Keratinocyte (primary cell): Measurements from ENCODE around the gene ATP8A2. TPM values are rescaled to one million over a fixed set of nuclear protein-coding genes. Genes with fewer than 3 reads are reported as not detected.

Source experiments
- DNase-seq: peaks from one replicate; pipeline ENCODE4 v3.0.0-alpha.2; 2011; ENCODE audit warnings: low read depth, missing footprints, low spot score
- FAIRE-seq: peaks from 2 replicates; lab custom pipeline; 2011; peaks lifted over from hg19 to GRCh38; lab: Jason Lieb, UNC
- H2AFZ ChIP-seq: 2 replicates; pipeline ENCODE4 v1.6.0; 2012; ENCODE audit warnings: low read length, control low read depth, inconsistent platforms; ENCODE audit not compliant: control insufficient read depth
- H3K27ac ChIP-seq: 2 replicates; pipeline ENCODE4 v1.5.1; 2011; ENCODE audit warnings: low read length; ENCODE audit not compliant: control insufficient read depth, insufficient read depth
- H3K27me3 ChIP-seq: 3 replicates; pipeline ENCODE4 v1.6.0; 2011; ENCODE audit warnings: low read length; ENCODE audit not compliant: control insufficient read depth, insufficient read depth; ENCODE audit errors: extremely low read depth
- H3K36me3 ChIP-seq, 2 experiments: 2 replicates in 1 of 2; 3 replicates in 1 of 2; pipeline ENCODE4 v1.5.1; 2011; ENCODE audit warnings: low read length in 2 of 2, mild to moderate bottlenecking in 1 of 2; ENCODE audit not compliant: control insufficient read depth in 2 of 2, insufficient read depth in 2 of 2; ENCODE audit errors: extremely low read depth in 1 of 2
- H3K4me1 ChIP-seq: 3 replicates; pipeline ENCODE4 v1.5.1; 2011; ENCODE audit warnings: low read length; ENCODE audit not compliant: control insufficient read depth, insufficient read depth; ENCODE audit errors: extremely low read depth
- H3K4me2 ChIP-seq: 3 replicates; pipeline ENCODE4 v1.6.0; 2011; ENCODE audit warnings: low read depth, low read length; ENCODE audit not compliant: control insufficient read depth, insufficient read depth; ENCODE audit errors: extremely low read depth
- H3K4me3 ChIP-seq, 3 experiments: fragments of 200-600 bp in 1 of 3; sonication (generic) in 1 of 3; 2 replicates in 2 of 3; 3 replicates in 1 of 3; pipeline ENCODE4 v1.5.1; 2011 to 2016; ENCODE audit warnings: low read length in 3 of 3, mild to moderate bottlenecking in 3 of 3, control low read depth in 2 of 3, inconsistent platforms in 1 of 3, low read depth in 1 of 3, mixed read lengths in 1 of 3, mixed run types in 1 of 3, moderate library complexity in 1 of 3; ENCODE audit not compliant: control insufficient read depth in 2 of 3, insufficient read depth in 2 of 3; ENCODE audit errors: extremely low read depth in 1 of 3
- H3K79me2 ChIP-seq: 2 replicates; pipeline ENCODE4 v1.6.0; 2012; ENCODE audit warnings: low read length; ENCODE audit not compliant: control insufficient read depth, insufficient read depth
- H3K9ac ChIP-seq: 3 replicates; pipeline ENCODE4 v1.6.0; 2011; ENCODE audit warnings: low read length; ENCODE audit not compliant: control insufficient read depth, insufficient read depth; ENCODE audit errors: extremely low read depth
- H3K9me1 ChIP-seq: 3 replicates; pipeline ENCODE4 v1.6.0; 2011; ENCODE audit warnings: low read length; ENCODE audit not compliant: control insufficient read depth, insufficient read depth; ENCODE audit errors: extremely low read depth
- H3K9me3 ChIP-seq: 2 replicates; pipeline ENCODE4 v1.5.1; 2012; ENCODE audit warnings: low read depth, low read length; ENCODE audit not compliant: control insufficient read depth
- H4K20me1 ChIP-seq: 3 replicates; pipeline ENCODE4 v1.6.0; 2011; ENCODE audit warnings: low read length; ENCODE audit not compliant: control insufficient read depth, insufficient read depth; ENCODE audit errors: extremely low read depth
- EZH2 ChIP-seq: IDR thresholded peaks from one replicate; pipeline ENCODE4 v1.6.1; 2012; ENCODE audit warnings: inconsistent platforms, mild to moderate bottlenecking, low read length, moderate library complexity
- dilution Hi-C: fragments of 300-500 bp; cut with MboI; formaldehyde crosslinking; loops from one replicate; pipeline ENCODE4 v1.7.0; 2020; ENCODE audit warnings: low sequenced_read_pairs; ENCODE audit not compliant: extremely low pct_ligation_motif_present
- polyA plus RNA-seq, 5 experiments: library from polyadenylated mRNA; depleted of rRNA in 3 of 5; stranded (reverse) in 3 of 5; stranded (forward) in 1 of 5; unstranded in 1 of 5; fragments of >200 nt; gene quantifications; 1 replicate in 1 of 5; 2 replicates in 3 of 5; 3 replicates in 1 of 5; pipeline versions ENCODE4 v1.2.1 to v1.2.3, GENCODE V29; 2011 to 2012; ENCODE audit warnings: missing spikeins in 2 of 5, low read depth in 1 of 5, low replicate concordance in 1 of 5
- TF ChIP-seq, protein P1 (sequence below), 3 experiments: IDR thresholded peaks in 1 of 3; conservative IDR thresholded peaks in 1 of 3; optimal IDR thresholded peaks in 1 of 3; 2 replicates in 2 of 3; 3 replicates in 1 of 3; pipeline versions ENCODE3 to v1.5.1; 2011; ENCODE audit warnings: low read length in 3 of 3, mild to moderate bottlenecking in 3 of 3, moderate library complexity in 2 of 3, control low read depth in 1 of 3, inconsistent platforms in 1 of 3; ENCODE audit not compliant: insufficient read depth in 2 of 3; ENCODE audit errors: extremely low read depth in 1 of 3

ATP8A2 gene
- polyA plus RNA-seq, 1 donor (not counting 4 experiments of a cell fraction or from before 2014, with no cell fraction given): 0.16 TPM

DNA sequence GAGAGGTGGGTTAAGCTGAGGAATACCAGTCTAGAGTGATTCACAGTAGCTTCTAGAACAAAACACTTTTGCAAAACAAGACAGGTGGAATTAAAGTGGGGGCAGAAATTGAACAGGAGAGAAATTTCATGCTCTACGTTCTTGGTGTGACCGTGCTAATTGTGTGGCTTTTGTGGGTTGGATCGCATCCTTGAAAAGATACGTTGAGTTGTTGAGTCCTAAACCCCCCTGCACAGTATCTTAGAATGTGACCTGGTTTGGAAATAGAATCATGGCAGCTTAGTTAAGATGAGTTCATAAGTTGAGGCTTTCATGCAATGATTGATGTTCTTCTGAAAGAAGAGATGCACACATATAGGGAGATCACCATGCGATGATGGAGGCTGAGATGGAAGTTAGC, 308.2 kb downstream of the ATP8A2 start:
- Histone ChIP-seq H2AFZ (no peak overlapping the region), H3K79me2 (no peaks in the 10 kb centered on the region), H3K4me3 (no peak overlapping the region), H3K36me3 (no peaks in the 10 kb centered on the region), H3K27me3 (no peaks in the 10 kb centered on the region), H3K9me1 (no peaks in the 10 kb centered on the region), H3K27ac (no peak overlapping the region), H3K9ac (no peak overlapping the region), H3K4me1 (no peaks in the 10 kb centered on the region), H3K4me2 (no peak overlapping the region), H3K9me3 (no peaks in the 10 kb centered on the region), H4K20me1 (no peaks in the 10 kb centered on the region)
- FAIRE-seq (no peak), DNase-seq (no peak)
- TF ChIP-seq, protein P1, sequence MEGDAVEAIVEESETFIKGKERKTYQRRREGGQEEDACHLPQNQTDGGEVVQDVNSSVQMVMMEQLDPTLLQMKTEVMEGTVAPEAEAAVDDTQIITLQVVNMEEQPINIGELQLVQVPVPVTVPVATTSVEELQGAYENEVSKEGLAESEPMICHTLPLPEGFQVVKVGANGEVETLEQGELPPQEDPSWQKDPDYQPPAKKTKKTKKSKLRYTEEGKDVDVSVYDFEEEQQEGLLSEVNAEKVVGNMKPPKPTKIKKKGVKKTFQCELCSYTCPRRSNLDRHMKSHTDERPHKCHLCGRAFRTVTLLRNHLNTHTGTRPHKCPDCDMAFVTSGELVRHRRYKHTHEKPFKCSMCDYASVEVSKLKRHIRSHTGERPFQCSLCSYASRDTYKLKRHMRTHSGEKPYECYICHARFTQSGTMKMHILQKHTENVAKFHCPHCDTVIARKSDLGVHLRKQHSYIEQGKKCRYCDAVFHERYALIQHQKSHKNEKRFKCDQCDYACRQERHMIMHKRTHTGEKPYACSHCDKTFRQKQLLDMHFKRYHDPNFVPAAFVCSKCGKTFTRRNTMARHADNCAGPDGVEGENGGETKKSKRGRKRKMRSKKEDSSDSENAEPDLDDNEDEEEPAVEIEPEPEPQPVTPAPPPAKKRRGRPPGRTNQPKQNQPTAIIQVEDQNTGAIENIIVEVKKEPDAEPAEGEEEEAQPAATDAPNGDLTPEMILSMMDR (optimal IDR thresholded peaks at IDR 0.05 in 1 of 3, IDR thresholded peaks at IDR 0.05 in 1 of 3, conservative IDR thresholded peaks at IDR 0.05 in 1 of 3; ENCODE audit: extremely low read depth in 1 of 3, insufficient read depth in 2 of 3, low read length in 3 of 3): no peak
- TF ChIP-seq EZH2: no peak
- dilution Hi-C loops: no loop called here

DNA sequence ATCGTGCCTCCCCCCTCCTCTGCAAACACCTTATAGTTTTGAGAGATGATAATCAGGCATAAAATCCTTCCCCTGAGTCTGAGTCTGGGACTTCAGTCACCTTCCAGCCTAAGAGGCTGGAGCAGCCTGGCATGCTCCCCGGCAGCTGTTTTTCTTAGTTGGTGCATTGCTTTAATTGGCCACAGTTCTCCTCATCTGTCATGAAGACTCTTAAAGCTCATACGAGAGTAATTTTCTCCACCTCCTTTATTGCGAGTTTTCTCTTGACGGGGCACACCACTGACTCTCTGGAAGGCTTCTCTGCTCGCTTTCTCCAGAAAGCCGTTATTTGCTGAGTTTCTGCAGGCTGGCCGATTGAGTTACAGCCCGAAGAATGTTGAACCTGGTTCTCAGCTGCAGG, 310.5 kb downstream of the ATP8A2 start:
- no peaks in the 10 kb centered on the region for H3K9me1 ChIP-seq
- H3K4me2 ChIP-seq: no peak overlapping the region
- H4K20me1 ChIP-seq: no peaks in the 10 kb centered on the region

More for the DNA sequence above, 310.5 kb downstream of the ATP8A2 start:
- FAIRE-seq (no peak), DNase-seq (no peak)
- no peaks in the 10 kb centered on the region for H3K9me3 ChIP-seq
- H3K27ac ChIP-seq: no peak overlapping the region
- no peaks in the 10 kb centered on the region for H3K4me1 ChIP-seq
- H3K36me3 ChIP-seq: no peaks in the 10 kb centered on the region
- H3K9ac ChIP-seq: no peak overlapping the region
- no peak overlapping the region for H2AFZ ChIP-seq
- H3K79me2 ChIP-seq: no peaks in the 10 kb centered on the region
- TF ChIP-seq, protein P1 (optimal IDR thresholded peaks at IDR 0.05 in 1 of 3, IDR thresholded peaks at IDR 0.05 in 1 of 3, conservative IDR thresholded peaks at IDR 0.05 in 1 of 3; ENCODE audit: extremely low read depth in 1 of 3, insufficient read depth in 2 of 3, low read length in 3 of 3): no peak
- no peak for TF ChIP-seq EZH2
- no peak overlapping the region for H3K4me3 ChIP-seq
- no peaks in the 10 kb centered on the region for H3K27me3 ChIP-seq
- dilution Hi-C loops: no loop called here
